Skin epidermis (tissue), 12 donors: ENCODE data around the gene ARL5B.
A peak's percentile ranks its signal among the peaks of the same experiment; 100 is the strongest.
"Not testable (repeated sequence)": the region's sequence is repeated elsewhere in the genome, so short reads cannot be mapped to it uniquely, and the experiment has no call there.

Experiments
- H3K27ac ChIP-seq, 21 experiments: fragments of 200-600 bp; sonication (generic) in 11 of 21; one replicate each; pipeline ENCODE4 v1.5.0; 2020; ENCODE audit warnings: mild to moderate bottlenecking in 3 of 21, inconsistent platforms in 2 of 21, moderate library complexity in 2 of 21
- H3K4me3 ChIP-seq, 7 experiments: fragments of 200-600 bp; sonication (generic) in 2 of 7; one replicate each; pipeline ENCODE4 v1.5.0; 2020; ENCODE audit warnings: inconsistent platforms in 2 of 7, mild to moderate bottlenecking in 2 of 7, moderate library complexity in 1 of 7

Gene ARL5B, protein sequence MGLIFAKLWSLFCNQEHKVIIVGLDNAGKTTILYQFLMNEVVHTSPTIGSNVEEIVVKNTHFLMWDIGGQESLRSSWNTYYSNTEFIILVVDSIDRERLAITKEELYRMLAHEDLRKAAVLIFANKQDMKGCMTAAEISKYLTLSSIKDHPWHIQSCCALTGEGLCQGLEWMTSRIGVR

GRCh38 chr10:18659125-18659818, at the start of gene ARL5B:
Gene ARL5B (plus strand): TSS chr10:18659431. CDS start chr10:18659638, 207 bp downstream.
- Histone ChIP-seq H3K4me3 (peak within 1 kb of the TSS; percentile 59 to 99 (median 84)), H3K27ac (peak within 1 kb of the TSS; percentile 54 to 99 (median 95))

DNA sequence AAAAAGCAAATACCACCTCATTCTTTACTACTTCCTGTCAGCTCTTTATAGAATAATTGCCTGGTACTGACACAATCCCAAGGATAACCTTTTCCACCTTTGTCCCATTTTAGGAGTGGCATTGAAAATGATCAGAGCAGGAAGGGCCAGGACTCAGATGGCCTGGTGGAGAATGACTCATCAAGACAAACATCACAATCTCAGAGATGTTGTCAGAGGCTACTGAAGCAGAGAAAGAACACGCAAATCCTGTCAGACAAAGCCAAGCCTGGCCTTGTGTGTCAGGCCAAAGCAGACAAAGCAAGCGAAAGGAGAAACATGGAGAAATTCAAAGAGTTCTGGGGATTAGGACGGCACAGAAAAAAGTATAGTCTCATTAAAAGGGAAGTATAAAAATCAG, 48.7 kb upstream of the ARL5B start:
- H3K27ac ChIP-seq: peak overlapping the region in 10 of 21 experiments; percentile 21 to 69 (median 50)
- H3K4me3 ChIP-seq: no peak overlapping the region

DNA sequence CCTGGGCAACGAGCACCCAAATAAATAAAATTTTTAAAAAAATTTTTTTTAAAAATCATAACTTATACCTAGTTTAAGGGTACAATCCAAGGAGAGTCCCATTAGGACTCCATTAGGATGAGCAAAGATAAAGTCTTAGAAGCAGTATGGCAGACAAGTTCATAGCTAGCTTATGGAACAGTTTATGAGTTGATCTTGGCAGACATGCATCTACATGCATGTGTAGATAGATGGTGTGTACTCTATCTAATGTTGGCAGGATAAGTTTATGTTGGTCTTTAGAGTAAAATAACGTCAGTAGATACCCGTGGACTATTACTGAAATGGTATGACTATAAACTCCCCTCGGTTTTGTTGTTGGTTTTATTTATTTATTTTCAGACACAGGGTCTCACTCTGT, 48.1 kb upstream of the ARL5B start:
- peak overlapping the region in 8 of 21 experiments; percentile 21 to 69 (median 38) for H3K27ac ChIP-seq

GRCh38 chr10:18615618-18616017, 43.6 kb upstream of the ARL5B start:
- H3K4me3 ChIP-seq: no peak overlapping the region
- H3K27ac ChIP-seq: no peak overlapping the region

More for the DNA sequence above, 48.1 kb upstream of the ARL5B start:
- no peak overlapping the region for H3K4me3 ChIP-seq

- no peak overlapping the region for H3K4me3 ChIP-seq
- H3K27ac ChIP-seq: no peak overlapping the region
Measured at GRCh38 chr10:18616337-18616736, 42.9 kb upstream of the ARL5B start.

GRCh38 chr10:18619016-18619415, 40.2 kb upstream of the ARL5B start:
- no peak overlapping the region for H3K27ac ChIP-seq
- no peak overlapping the region for H3K4me3 ChIP-seq

DNA sequence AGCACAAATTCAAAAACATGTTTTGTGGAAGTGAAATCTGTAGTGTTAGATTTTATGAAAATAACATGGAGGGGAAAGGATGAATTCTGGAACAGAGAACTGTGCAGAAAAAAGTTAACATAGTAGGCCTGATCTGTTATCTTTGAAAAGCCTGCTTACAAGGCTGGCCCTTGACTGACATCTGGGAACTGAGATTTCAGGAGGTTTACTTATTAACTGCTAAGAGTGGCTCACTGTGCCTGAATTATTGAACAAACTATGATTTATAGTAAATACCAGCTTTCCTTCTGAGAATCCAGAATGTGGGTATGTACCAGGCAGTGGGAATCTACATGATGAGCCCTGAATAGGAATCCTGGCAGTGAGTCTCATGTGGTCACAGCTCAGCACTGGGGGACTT, 38.4 kb upstream of the ARL5B start:
- Histone ChIP-seq H3K4me3 (no peak overlapping the region), H3K27ac (no peak overlapping the region)

DNA sequence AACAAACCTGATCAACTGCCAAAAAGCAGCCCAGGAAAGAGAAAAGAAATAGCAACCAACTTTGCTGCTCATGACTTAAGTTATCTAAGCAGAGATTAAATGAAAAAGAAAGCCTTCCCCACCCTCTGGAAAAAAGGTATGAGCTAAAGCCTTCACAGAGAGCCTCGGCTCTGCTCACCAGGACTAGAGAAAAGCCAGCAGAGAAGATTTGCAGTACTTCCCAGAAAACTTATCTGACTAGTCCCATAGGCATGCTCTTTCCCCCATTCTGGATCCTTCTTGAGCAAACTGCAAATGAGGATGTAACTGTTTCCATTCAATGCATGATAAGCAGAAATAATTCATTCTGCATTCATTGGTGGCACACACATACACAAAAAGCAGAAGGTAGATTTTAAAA, 35.6 kb upstream of the ARL5B start:
- not testable (repeated sequence) for H3K27ac ChIP-seq, H3K4me3 ChIP-seq

DNA sequence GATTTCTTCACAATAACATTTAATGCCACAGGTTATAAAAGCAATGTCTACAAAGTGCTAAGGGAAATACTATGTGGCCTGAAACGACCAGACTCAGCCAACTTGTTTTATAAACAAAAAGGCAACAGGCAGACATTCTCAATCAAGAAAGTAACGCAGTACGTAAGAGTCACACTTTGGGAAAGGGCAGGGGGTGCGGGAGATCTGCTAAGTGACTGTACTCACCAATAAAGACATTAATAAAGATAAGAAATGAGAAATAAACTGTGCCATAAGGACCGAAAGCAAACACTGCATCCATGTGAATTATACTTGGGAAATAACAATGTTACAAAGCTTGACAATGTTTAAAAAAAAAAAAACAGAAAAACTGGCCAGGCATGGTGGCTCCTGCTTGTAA, 33.3 kb upstream of the ARL5B start:
- no peak overlapping the region for H3K27ac ChIP-seq
- no peak overlapping the region for H3K4me3 ChIP-seq

GRCh38 chr10:18627452-18628018, 31.7 kb upstream of the ARL5B start:
- H3K27ac ChIP-seq: peak overlapping the region in 20 of 21 experiments; percentile 42 to 89 (median 82)
- H3K4me3 ChIP-seq: peak overlapping the region; percentile 41 to 63 (median 48)

DNA sequence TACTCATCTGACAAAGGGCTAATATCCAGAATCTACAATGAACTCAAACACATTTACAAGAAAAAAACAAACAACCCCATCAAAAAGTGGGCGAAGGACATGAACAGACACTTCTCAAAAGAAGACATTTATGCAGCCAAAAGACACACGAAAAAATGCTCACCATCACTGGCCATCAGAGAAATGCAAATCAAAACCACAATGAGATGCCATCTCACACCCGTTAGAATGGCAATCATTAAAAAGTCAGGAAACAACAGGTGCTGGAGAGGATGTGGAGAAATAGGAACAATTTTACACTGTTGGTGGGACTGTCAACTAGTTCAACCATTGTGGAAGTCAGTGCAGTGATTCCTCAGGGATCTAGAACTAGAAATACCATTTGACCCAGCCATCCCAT, 26.7 kb upstream of the ARL5B start:
- H3K4me3 ChIP-seq, H3K27ac ChIP-seq: not testable (repeated sequence)

GRCh38 chr10:18635995-18636394, 23.2 kb upstream of the ARL5B start:
- no peak overlapping the region for H3K27ac ChIP-seq

DNA sequence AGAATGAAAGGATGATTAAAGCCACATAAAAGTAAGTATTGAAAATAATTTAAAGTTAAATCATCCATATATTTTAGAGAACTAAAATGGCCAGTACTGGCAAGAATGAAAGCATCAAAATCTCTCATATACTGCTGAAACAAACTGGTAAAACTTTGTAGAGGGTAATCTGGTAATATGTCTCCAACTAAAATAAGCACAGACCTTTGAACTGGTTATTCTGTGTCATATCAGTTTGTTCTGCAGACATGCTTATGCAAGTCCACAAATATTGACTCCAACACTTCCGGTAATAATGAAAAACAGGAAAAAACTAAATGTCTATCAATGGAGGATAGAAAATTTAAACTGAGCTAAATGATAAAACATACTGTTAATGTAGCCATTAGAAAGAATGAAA, 21.8 kb upstream of the ARL5B start:
- H3K27ac ChIP-seq, H3K4me3 ChIP-seq: not testable (repeated sequence)

More at GRCh38 chr10:18635995-18636394, 23.2 kb upstream of the ARL5B start:
- no peak overlapping the region for H3K4me3 ChIP-seq

DNA sequence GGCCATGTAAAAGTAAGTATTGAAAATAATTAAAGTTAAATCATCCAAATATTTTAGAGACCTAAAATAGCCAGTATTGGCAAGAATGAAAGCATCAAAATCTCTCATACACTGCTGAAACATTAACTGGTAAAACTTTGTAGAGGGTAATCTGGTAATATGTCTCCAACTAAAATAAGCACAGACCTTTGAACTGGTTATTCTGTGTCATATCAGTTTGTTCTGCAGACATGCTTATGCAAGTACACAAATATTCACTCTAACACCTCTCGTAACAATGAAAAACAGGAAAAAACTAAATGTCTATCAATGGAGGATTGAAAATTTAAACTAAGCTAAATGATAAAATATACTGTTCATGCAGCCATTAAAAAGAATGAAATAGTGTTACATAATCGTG, 19.5 kb upstream of the ARL5B start:
- not testable (repeated sequence) for H3K27ac ChIP-seq, H3K4me3 ChIP-seq

- H3K4me3 ChIP-seq: no peak overlapping the region
Measured at GRCh38 chr10:18647151-18647550, 12.1 kb upstream of the ARL5B start.

DNA sequence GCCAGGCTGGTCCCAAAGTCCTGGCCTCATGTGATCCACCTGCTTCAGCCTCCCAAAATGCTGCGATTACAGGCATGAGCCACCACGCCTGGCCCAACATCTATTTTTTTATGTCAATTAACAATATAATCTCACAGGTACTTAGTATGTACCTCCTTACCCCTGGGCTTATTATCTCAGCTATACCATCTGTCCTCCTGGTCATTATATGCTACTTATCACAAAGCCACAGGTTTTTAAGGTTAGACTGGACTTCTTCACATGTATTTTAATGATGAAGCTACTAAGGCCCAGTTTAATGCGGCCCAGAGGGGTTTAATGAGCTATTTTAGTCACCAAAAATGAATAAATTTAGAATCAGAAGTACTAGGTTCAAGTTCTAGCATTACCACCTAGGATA, 11.3 kb upstream of the ARL5B start:
- H3K4me3 ChIP-seq: no peak overlapping the region
- no peak overlapping the region for H3K27ac ChIP-seq

More at GRCh38 chr10:18647151-18647550, 12.1 kb upstream of the ARL5B start:
- H3K27ac ChIP-seq: no peak overlapping the region

- Histone ChIP-seq H3K4me3 (peak overlapping the region in 1 of 7 experiments; percentile 73), H3K27ac (peak overlapping the region in 2 of 21 experiments; percentile 3 to 89)
Measured at GRCh38 chr10:18649364-18649959, 9.8 kb upstream of the ARL5B start.

DNA sequence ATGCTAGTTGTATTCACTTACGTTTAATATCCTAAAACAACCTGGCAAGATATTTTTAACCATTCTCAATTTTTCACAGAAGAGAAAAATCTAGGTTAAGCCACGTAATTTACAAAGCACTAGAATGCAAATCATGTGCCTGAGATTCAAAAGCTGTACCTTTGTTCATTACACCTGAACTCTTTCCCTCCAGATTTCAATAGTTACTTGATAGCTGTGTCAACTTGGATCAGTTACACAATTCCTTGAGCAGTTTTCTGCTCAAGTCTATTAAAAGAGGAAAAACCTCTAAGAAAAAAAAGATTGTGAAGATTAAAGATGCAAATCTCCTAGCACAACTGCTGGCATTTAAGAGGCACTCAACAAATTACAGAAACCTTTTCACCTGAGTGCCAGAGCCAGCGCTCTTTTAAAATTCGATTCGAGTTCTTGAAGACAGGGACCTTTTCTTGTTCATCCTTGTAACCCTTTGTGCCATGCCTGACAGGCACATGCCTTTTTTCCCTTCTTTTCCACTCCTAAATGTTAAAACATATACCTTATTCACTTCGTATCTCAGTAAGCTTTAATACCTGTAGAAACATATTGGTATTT, 8.7 kb upstream of the ARL5B start:
- Histone ChIP-seq H3K4me3 (peak overlapping the region; percentile 48 to 73 (median 62)), H3K27ac (peak overlapping the region in 18 of 21 experiments; percentile 48 to 93 (median 88))

- H3K4me3 ChIP-seq: peak within 1 kb of the TSS; percentile 48 to 73 (median 62)
- peak within 1 kb of the TSS; percentile 48 to 93 (median 87) for H3K27ac ChIP-seq
Measured at GRCh38 chr10:18651324-18652007, 7.8 kb upstream of the ARL5B start, which contains the start of gene NSUN6. Gene NSUN6 (minus strand): TSS chr10:18651587. CDS start chr10:18651203, 384 bp downstream.
